Lower lobe of right lung (tissue), 2 donors: Measurements from ENCODE around the gene VPS50. TPM values are rescaled to one million over a fixed set of nuclear protein-coding genes. Genes with fewer than 3 reads are reported as not detected.

Source experiments
- ATAC-seq, 2 donors: fragments of 200-7000 bp; cut with Tn5 transposase; one replicate each; pipeline ENCODE4 v1.9.1; 2020 to 2022; ENCODE audit warnings: mild to moderate bottlenecking in 2 of 2, moderate library complexity in 2 of 2
- DNase-seq: peaks from one replicate; pipeline ENCODE4 v3.0.0-alpha.2; 2020
- H3K27ac ChIP-seq: fragments of 200-600 bp; one replicate; pipeline ENCODE4 v1.8.0; 2022
- H3K27me3 ChIP-seq: fragments of 200-600 bp; one replicate; pipeline ENCODE4 v1.8.0; 2022; ENCODE audit warnings: low read depth
- H3K36me3 ChIP-seq: fragments of 200-600 bp; one replicate; pipeline ENCODE4 v1.8.0; 2022; ENCODE audit warnings: mild to moderate bottlenecking
- H3K4me1 ChIP-seq: fragments of 200-600 bp; one replicate; pipeline ENCODE4 v1.8.0; 2022
- H3K4me3 ChIP-seq: fragments of 200-600 bp; one replicate; pipeline ENCODE4 v1.8.0; 2022; ENCODE audit warnings: mild to moderate bottlenecking
- H3K9me3 ChIP-seq: fragments of 200-600 bp; one replicate; pipeline ENCODE4 v1.8.0; 2022
- intact Hi-C: fragments of 100-400 bp; cut with DNase I; formaldehyde crosslinking; loops from one replicate; pipeline ENCODE4 v1.11.0; 2022
- total RNA-seq: library from RNA; stranded (reverse); fragmentation: NEBNext Ultra II Directional; extraction: Animal tissue kit (Norgen Biotek cat#: 25700); gene quantifications from one replicate; pipeline ENCODE4 v1.2.1, GENCODE V29; 2021
- TF ChIP-seq, protein P1 (sequence below): fragments of 200-600 bp; IDR thresholded peaks from one replicate; pipeline ENCODE4 v1.8.0; 2022; ENCODE audit warnings: antibody characterized with exemption, mild to moderate bottlenecking
- donor health status: DM: no; HTN: yes; CAD: no; lungs with severe emphysema.

VPS50 gene
- total RNA-seq, 1 donor from 2014 or later, result 34.6 TPM

DNA sequence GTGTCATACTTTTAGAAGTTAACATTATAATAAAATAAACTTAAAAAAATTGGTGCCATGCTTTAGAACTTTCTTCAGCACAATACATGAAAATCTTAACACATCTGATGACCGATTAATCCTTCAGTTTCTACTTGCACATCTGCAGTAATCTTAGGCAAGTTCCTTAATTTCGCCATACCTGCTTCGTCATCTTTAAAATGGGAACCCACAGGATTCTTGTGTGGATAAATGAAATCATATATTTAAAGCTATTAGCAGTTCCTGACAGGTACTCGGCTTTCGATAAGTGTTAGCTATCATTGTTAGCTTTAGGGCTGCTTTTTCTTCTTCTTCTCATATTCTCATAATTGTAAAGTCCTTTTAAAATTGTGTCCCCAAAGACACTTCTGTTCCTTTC, 907 bp upstream of the VPS50 start:
- no peaks in the 10 kb centered on the region for H3K27me3 ChIP-seq
- H3K4me3 ChIP-seq, result peak overlapping the region; percentile 80
- ATAC-seq, result no peak
- no peaks in the 10 kb centered on the region for H3K36me3 ChIP-seq
- intact Hi-C loops, result no loop called here
- peak overlapping the region; percentile 80 for H3K27ac ChIP-seq
- TF ChIP-seq, protein P1, sequence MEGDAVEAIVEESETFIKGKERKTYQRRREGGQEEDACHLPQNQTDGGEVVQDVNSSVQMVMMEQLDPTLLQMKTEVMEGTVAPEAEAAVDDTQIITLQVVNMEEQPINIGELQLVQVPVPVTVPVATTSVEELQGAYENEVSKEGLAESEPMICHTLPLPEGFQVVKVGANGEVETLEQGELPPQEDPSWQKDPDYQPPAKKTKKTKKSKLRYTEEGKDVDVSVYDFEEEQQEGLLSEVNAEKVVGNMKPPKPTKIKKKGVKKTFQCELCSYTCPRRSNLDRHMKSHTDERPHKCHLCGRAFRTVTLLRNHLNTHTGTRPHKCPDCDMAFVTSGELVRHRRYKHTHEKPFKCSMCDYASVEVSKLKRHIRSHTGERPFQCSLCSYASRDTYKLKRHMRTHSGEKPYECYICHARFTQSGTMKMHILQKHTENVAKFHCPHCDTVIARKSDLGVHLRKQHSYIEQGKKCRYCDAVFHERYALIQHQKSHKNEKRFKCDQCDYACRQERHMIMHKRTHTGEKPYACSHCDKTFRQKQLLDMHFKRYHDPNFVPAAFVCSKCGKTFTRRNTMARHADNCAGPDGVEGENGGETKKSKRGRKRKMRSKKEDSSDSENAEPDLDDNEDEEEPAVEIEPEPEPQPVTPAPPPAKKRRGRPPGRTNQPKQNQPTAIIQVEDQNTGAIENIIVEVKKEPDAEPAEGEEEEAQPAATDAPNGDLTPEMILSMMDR, result no peak
- no peaks in the 10 kb centered on the region for H3K9me3 ChIP-seq
- peaks cover 15% of the 10 kb centered on the region for H3K4me1 ChIP-seq
- no peak for DNase-seq

DNA sequence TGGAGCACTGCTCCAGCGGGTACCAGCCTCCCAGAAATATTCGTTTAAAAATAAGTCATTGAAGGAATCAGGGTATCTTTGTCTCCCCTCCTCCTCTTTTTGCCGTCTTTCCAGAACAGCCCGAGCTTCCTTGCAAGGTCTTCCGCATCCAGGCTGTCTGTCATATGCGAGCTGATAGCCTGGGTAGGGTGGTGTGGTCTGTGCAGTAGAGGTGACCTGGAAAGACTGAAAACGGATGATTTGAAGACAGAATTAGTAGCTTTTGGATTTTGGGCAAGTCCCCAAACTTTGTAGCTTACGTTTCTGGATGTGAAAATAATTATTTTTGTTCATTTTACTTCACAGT, 480 bp downstream of the VPS50 start:
- DNase-seq, result no peak
- ATAC-seq, result peak in 1 of 2 donors; percentile 10
- H3K9me3 ChIP-seq, result no peaks in the 10 kb centered on the region

DNA sequence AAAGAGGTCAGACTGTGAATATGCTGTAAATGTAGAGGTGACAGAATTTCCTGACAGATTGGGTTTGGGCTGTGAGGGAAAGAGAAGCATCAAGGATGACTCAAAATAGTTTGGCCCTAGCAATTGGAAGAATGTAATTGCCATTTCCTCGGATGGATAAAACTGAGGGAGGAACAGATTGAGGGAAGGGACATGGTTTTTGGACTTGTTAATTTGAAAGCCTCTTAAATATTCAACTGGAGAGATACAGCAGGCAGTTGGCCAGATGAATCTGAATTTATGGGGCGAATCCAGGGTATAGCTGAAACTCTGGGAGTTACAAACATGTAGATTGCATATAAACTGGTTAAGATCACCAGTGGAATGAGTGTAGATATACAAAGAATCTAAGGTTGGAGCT, 3.4 kb downstream of the VPS50 start:
- Histone ChIP-seq H3K9me3 (no peaks in the 10 kb centered on the region), H3K27me3 (no peaks in the 10 kb centered on the region), H3K4me3 (no peak overlapping the region), H3K36me3 (peaks cover 1% of the 10 kb centered on the region), H3K4me1 (peaks cover 15% of the 10 kb centered on the region), H3K27ac (no peak overlapping the region)
- TF ChIP-seq, protein P1, result no peak
- intact Hi-C loops, result no loop called here
- no peak for ATAC-seq
- no peak for DNase-seq

More for the DNA sequence above, 480 bp downstream of the VPS50 start:
- TF ChIP-seq, protein P1, result no peak
- Histone ChIP-seq H3K4me3 (peak overlapping the region; percentile 80), H3K27me3 (no peaks in the 10 kb centered on the region), H3K36me3 (no peaks in the 10 kb centered on the region), H3K4me1 (peaks cover 15% of the 10 kb centered on the region), H3K27ac (peak overlapping the region; percentile 80)
- intact Hi-C loops, result no loop called here

DNA sequence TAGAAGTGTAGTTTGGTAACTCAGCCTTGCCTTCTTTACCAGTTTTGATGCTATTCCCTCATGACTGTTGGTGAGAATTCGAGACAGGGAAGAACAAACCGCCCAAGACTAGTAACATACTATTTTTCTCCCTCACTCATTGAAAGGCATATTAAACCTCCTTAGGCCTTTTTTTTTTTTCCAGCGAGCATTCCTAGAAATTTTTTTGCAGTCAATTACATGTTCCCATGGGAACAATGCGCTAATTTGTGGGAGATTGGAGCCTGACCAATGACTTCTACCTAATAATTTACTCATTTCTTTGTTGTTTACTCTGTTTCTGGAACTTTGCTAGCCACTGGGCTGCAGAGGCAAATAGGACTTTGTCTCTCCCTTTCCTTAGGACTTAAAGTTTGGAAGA, 6.0 kb downstream of the VPS50 start:
- H3K4me1 ChIP-seq, result peaks cover 7% of the 10 kb centered on the region
- H3K9me3 ChIP-seq, result no peaks in the 10 kb centered on the region
- no peak for DNase-seq
- intact Hi-C loops, result no loop called here
- no peak overlapping the region for H3K4me3 ChIP-seq
- H3K36me3 ChIP-seq, result peaks cover 13% of the 10 kb centered on the region
- TF ChIP-seq, protein P1, result no peak
- H3K27me3 ChIP-seq, result no peaks in the 10 kb centered on the region
- H3K27ac ChIP-seq, result no peak overlapping the region
- ATAC-seq, result no peak

DNA sequence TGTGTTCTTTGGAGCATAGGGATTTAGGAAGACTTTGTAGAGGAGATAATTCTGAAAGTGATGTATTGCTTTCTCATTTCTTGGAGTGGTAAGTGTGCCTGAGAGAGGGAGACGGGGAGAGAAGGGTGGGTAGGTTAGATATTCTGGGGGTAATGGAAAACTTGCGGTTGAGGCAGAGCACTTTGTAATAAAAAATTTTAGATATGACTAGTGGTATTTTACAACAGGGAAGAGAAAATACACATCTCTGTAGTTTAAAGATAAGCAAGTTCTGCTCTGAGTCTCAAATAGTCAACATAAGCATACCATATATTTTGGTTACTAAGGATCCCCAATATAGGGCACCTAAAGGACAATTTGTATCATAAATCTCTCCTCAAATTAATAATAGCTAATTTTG, 6.6 kb downstream of the VPS50 start:
- no peak for DNase-seq
- Histone ChIP-seq H3K36me3 (peaks cover 13% of the 10 kb centered on the region), H3K4me1 (peaks cover 2% of the 10 kb centered on the region), H3K9me3 (no peaks in the 10 kb centered on the region), H3K4me3 (no peak overlapping the region), H3K27ac (no peak overlapping the region), H3K27me3 (no peaks in the 10 kb centered on the region)
- TF ChIP-seq, protein P1, result no peak
- intact Hi-C loops, result no loop called here
- ATAC-seq, result no peak

DNA sequence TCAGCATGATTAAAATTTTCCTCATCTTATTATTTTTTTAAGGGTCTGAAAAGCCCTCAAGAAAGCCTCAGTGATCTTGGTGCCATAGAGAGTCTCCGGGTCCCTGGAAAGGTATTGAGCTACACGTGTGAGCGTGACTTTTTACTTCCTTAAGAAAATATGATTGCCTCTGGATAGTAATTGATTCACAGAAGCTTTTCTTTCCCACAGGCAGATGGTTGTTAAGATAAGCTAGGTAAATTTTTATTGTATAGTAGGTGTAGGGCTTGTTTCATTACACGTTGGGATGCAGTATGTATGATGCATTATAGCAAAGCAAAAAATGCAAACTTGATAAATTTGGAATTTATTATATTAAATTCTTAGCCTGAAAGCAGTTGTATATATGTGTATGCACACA, 7.7 kb downstream of the VPS50 start:
- no peaks in the 10 kb centered on the region for H3K27me3 ChIP-seq
- no peaks in the 10 kb centered on the region for H3K9me3 ChIP-seq
- H3K4me1 ChIP-seq, result no peaks in the 10 kb centered on the region
- DNase-seq, result no peak
- TF ChIP-seq, protein P1, result no peak
- H3K4me3 ChIP-seq, result no peak overlapping the region
- no peak for ATAC-seq
- peaks cover 13% of the 10 kb centered on the region for H3K36me3 ChIP-seq
- no peak overlapping the region for H3K27ac ChIP-seq
- intact Hi-C loops, result no loop called here
